ENCODE measurements around the gene PITHD1. TPM values are rescaled to one million over a fixed set of nuclear protein-coding genes. Genes with fewer than 3 reads are reported as not detected.
A peak's percentile ranks its signal among the peaks of the same experiment; 100 is the strongest.

The PITHD1 gene
- total and polyA plus RNA-seq, 10 of the 15 experiments (the other 5 are each of a cell fraction or from before 2014, with no cell fraction given), result 23.7 to 82.2 (median 67.0) TPM

GRCh38 chr1:23800400-23801337, 22.5 kb downstream of the PITHD1 start, which contains the start of gene GALE (continued):
- TF ChIP-seq, protein P1, sequence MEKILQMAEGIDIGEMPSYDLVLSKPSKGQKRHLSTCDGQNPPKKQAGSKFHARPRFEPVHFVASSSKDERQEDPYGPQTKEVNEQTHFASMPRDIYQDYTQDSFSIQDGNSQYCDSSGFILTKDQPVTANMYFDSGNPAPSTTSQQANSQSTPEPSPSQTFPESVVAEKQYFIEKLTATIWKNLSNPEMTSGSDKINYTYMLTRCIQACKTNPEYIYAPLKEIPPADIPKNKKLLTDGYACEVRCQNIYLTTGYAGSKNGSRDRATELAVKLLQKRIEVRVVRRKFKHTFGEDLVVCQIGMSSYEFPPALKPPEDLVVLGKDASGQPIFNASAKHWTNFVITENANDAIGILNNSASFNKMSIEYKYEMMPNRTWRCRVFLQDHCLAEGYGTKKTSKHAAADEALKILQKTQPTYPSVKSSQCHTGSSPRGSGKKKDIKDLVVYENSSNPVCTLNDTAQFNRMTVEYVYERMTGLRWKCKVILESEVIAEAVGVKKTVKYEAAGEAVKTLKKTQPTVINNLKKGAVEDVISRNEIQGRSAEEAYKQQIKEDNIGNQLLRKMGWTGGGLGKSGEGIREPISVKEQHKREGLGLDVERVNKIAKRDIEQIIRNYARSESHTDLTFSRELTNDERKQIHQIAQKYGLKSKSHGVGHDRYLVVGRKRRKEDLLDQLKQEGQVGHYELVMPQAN (conservative IDR thresholded peaks at IDR 0.05), result peak; percentile 68
- TF ChIP-seq SMAD5 (IDR thresholded peaks at IDR 0.05; ENCODE audit: low read depth) (no peak), ZBTB4 (CRISPR knock-in tag; IDR thresholded peaks at IDR 0.05) (no peak), ZZZ3 (IDR thresholded peaks at IDR 0.05; ENCODE audit: control insufficient read depth, insufficient read length, low read depth) (no peak), IKZF2 (IDR thresholded peaks at IDR 0.05) (no peak), ZSCAN29 (IDR thresholded peaks at IDR 0.05) (no peak), CBX3 (IDR thresholded peaks at IDR 0.05; ENCODE audit: borderline replicate concordance, low read depth) (no peak), POU2F2 (IDR thresholded peaks at IDR 0.05; ENCODE audit: borderline replicate concordance, low read depth, low read length) (0 out of 3 replicates have a peak, but pooled peaks have one; percentile 26), BCL11A (IDR thresholded peaks at IDR 0.05; ENCODE audit: low read depth, low read length) (no peak), WRNIP1 (IDR thresholded peaks at IDR 0.05; ENCODE audit: borderline replicate concordance, low read depth, low read length) (no peak)
- TF ChIP-seq, protein P2, sequence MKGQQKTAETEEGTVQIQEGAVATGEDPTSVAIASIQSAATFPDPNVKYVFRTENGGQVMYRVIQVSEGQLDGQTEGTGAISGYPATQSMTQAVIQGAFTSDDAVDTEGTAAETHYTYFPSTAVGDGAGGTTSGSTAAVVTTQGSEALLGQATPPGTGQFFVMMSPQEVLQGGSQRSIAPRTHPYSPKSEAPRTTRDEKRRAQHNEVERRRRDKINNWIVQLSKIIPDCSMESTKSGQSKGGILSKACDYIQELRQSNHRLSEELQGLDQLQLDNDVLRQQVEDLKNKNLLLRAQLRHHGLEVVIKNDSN (IDR thresholded peaks at IDR 0.05; ENCODE audit: borderline replicate concordance, extremely low read length, insufficient read depth, low read depth, low read length), result no peak
- TF ChIP-seq, protein P3, sequence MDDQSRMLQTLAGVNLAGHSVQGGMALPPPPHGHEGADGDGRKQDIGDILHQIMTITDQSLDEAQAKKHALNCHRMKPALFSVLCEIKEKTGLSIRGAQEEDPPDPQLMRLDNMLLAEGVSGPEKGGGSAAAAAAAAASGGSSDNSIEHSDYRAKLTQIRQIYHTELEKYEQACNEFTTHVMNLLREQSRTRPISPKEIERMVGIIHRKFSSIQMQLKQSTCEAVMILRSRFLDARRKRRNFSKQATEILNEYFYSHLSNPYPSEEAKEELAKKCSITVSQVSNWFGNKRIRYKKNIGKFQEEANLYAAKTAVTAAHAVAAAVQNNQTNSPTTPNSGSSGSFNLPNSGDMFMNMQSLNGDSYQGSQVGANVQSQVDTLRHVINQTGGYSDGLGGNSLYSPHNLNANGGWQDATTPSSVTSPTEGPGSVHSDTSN (IDR thresholded peaks at IDR 0.05; ENCODE audit: insufficient replicate concordance, low read depth, low read length), result peak; percentile 58
- TF ChIP-seq, protein P4, sequence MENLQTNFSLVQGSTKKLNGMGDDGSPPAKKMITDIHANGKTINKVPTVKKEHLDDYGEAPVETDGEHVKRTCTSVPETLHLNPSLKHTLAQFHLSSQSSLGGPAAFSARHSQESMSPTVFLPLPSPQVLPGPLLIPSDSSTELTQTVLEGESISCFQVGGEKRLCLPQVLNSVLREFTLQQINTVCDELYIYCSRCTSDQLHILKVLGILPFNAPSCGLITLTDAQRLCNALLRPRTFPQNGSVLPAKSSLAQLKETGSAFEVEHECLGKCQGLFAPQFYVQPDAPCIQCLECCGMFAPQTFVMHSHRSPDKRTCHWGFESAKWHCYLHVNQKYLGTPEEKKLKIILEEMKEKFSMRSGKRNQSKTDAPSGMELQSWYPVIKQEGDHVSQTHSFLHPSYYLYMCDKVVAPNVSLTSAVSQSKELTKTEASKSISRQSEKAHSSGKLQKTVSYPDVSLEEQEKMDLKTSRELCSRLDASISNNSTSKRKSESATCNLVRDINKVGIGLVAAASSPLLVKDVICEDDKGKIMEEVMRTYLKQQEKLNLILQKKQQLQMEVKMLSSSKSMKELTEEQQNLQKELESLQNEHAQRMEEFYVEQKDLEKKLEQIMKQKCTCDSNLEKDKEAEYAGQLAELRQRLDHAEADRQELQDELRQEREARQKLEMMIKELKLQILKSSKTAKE (IDR thresholded peaks at IDR 0.05; ENCODE audit: low read depth, poor library complexity, severe bottlenecking), result no peak

Measured in GM12878 (cell line).